ENCODE measurements around the gene TMEM204.

The TMEM204 gene

DNA sequence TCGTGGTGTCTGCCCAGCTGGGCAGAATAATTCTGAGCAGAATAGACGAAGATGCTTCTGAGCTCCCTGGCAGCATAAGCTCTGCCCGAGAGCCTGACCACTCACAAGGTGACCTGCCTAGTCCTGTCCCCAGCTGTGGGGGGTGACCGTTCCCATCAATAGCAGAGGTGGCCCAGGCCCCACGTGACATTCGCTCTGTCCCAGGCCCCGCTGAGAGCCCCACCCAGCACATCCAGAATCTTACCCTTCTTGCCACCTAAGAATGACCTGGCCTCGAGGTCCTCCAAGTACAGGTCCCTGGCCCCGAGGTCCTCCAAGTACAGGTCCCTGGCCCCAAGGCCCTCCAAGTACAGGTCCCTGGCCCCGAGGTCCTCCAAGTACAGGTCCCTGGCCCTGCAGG is 695 bp upstream of the TMEM204 start:
- CTCF ChIA-PET: interaction anchor here (0.6 kb wide), 1 partner anchor 74 kb away, joined by 3 read pairs; no protein-coding TSS in a partner anchor
- H3K27ac ChIP-seq: peak overlapping the region; percentile 75
- POLR2A ChIA-PET (ENCODE audit: low non-redundant PET): no interaction called here

DNA sequence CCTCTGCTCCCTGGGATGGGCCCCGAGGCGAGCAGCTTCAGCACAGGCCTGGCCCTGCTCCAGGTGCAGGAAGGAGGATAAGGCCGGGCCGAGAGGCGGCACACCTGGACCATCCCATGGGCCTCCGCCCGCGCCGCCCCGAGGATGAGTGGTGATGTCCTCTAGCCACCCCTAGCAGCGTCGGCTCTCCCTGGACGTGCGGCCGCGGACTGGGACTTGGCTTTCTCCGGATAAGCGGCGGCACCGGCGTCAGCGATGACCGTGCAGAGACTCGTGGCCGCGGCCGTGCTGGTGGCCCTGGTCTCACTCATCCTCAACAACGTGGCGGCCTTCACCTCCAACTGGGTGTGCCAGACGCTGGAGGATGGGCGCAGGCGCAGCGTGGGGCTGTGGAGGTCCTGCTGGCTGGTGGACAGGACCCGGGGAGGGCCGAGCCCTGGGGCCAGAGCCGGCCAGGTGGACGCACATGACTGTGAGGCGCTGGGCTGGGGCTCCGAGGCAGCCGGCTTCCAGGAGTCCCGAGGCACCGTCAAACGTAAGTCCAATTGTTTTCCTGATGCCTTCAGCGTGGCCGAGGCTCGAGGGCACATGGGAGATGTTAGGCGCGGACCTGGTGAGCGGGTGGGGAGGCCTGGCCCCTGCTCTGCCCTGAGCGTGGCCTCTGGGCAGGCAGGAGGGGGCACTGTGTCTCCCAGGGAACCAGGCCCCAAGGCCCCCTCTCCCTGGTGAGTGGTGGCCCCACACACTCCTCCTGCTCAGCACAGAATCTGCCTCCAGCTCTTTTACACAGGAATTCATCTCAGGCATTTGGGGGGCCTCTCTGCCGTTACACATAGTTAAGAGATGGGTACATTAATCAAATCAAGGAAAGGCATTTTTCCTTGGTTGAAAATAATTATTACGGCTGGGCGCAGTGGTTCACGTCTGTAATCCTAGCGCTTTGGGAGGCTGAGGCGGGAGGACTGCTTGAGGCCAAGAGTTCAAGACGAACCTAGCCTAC is 855 bp downstream of the TMEM204 start:
- CTCF ChIA-PET: no interaction called here
- no peak overlapping the region; the same call in 1 of the 2 replicates for H3K27ac ChIP-seq
- POLR2A ChIA-PET (ENCODE audit: low non-redundant PET): no interaction called here

More for the DNA sequence above, 695 bp upstream of the TMEM204 start:
- TF ChIP-seq CTCF (conservative IDR thresholded peaks at IDR 0.05; ENCODE audit: low read depth): no peak
- no peak for DNase-seq (ENCODE audit: low spot score)

GRCh38 chr16:1535391-1536291 is 2.2 kb downstream of the TMEM204 start:
- no peak for DNase-seq (ENCODE audit: low spot score)
- CTCF ChIA-PET: interaction anchor here (0.6 kb wide), 1 partner anchor 67 kb away, joined by 3 read pairs; no protein-coding TSS in a partner anchor

More for the DNA sequence above, 855 bp downstream of the TMEM204 start:
- DNase-seq (ENCODE audit: low spot score): no peak
- no peak for TF ChIP-seq CTCF (conservative IDR thresholded peaks at IDR 0.05; ENCODE audit: low read depth)

DNA sequence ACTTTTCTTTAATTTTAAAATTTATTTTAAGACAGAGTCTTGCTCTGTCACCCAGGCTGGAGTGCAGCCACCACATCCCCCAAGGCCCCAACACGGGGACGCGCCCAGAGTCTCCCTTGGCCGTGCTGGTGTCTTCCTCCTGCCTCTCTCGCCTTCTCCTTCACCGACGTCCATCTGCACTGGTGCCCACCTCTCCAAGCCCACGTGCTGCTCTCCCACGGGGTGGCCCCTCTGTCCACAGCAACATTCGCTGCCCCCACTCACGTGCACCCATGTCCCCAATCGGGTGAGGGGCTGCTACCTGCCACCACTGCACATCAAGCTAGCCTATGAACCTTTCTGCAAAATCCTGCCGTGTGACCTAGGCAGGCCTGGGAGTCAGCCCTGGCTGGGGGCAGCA is 3.1 kb downstream of the TMEM204 start:
- no peak overlapping the region for H3K27ac ChIP-seq
- TF ChIP-seq CTCF (conservative IDR thresholded peaks at IDR 0.05; ENCODE audit: low read depth): no peak
- no peak for DNase-seq (ENCODE audit: low spot score)
- CTCF ChIA-PET: interaction anchor here (0.6 kb wide), 1 partner anchor 65 kb away, joined by 3 read pairs; no protein-coding TSS in a partner anchor
- POLR2A ChIA-PET (ENCODE audit: low non-redundant PET): no interaction called here

More at GRCh38 chr16:1535391-1536291, 2.2 kb downstream of the TMEM204 start:
- TF ChIP-seq CTCF (conservative IDR thresholded peaks at IDR 0.05; ENCODE audit: low read depth): no peak
- H3K27ac ChIP-seq: no peak overlapping the region
- POLR2A ChIA-PET (ENCODE audit: low non-redundant PET): no interaction called here

DNA sequence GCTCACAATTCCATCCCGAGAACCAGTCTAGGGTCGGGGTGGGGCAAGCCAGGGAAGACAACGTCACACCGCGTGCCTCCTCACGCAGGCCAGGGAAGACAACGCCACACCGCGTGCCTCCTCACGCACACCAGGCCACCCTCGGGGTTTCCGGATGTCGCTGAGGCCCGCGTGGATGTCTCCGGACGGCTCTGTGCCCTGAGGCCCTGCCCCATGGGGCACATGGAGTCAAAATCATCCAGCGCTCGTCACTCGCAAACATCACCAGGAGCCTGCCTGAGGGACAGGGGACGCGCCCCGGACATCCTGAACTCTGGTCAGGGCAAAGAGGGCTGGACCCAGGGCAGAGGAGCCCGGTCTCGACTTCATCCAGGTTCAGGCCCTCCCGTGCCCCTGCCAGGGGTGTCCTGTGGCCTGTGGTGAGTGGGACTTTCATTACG is 3.7 kb downstream of the TMEM204 start:
- DNase-seq (ENCODE audit: low spot score): no peak
- H3K27ac ChIP-seq: no peak overlapping the region
- no peak for TF ChIP-seq CTCF (conservative IDR thresholded peaks at IDR 0.05; ENCODE audit: low read depth)
- POLR2A ChIA-PET (ENCODE audit: low non-redundant PET): no interaction called here
- CTCF ChIA-PET: no interaction called here

All from RWPE1 (cell line).